ENCODE data around the gene CSTB.

The CSTB gene

GRCh38 chr21:43750339-43751033, 25.6 kb downstream of the CSTB start:
- H3K9ac ChIP-seq (ENCODE audit: low read depth, low read length, poor library complexity) = no peak overlapping the region
- H2AK5ac ChIP-seq (ENCODE audit: low read depth, low read length) = no peak overlapping the region
- H3K79me1 ChIP-seq (ENCODE audit: low read depth, low read length) = peaks cover 2% of the 10 kb centered on the region
- H3K27me3 ChIP-seq (ENCODE audit: control insufficient read depth in 3 of 3, insufficient read depth in 3 of 3, low read depth in 1 of 3, low read length in 3 of 3) = no peaks in the 10 kb centered on the region
- H2AFZ ChIP-seq (ENCODE audit: low read length) = no peak overlapping the region
- peak overlapping the region in 1 of 2 donors; percentile 16 for H3K4me3 ChIP-seq (ENCODE audit: low read length in 2 of 2)
- H3K14ac ChIP-seq (ENCODE audit: low read length) = peak overlapping the region; percentile 38
- WGBS, 2 donors (ENCODE audit: extremely low coverage in 2 of 2, insufficient read length in 2 of 2, insufficient replicate concordance in 1 of 2) = no CpG with 5 or more reads among the region's 28 CpGs
- no peak for DNase-seq (ENCODE audit: low spot score)
- no peak overlapping the region for H2BK12ac ChIP-seq (ENCODE audit: low read length)
- H3K4me2 ChIP-seq (ENCODE audit: insufficient read depth, low read length, poor library complexity, severe bottlenecking) = no peak overlapping the region
- H3K27ac ChIP-seq (replicated peaks; ENCODE audit: low read length) = no peak overlapping the region
- peaks cover 0 to 2% of the 10 kb centered on the region in 2 donors for H3K9me3 ChIP-seq (replicated peaks in 1 of 2; ENCODE audit: control insufficient read depth in 2 of 2, insufficient read depth in 1 of 2, low read depth in 1 of 2, low read length in 2 of 2)
- H2BK5ac ChIP-seq (ENCODE audit: low read length) = no peak overlapping the region
- no peak overlapping the region for H2BK15ac ChIP-seq (ENCODE audit: low read length)
- H3K4ac ChIP-seq (ENCODE audit: low read length) = no peak overlapping the region
- H3K23ac ChIP-seq (ENCODE audit: low read depth, low read length, poor library complexity) = peak overlapping the region; percentile 73
- no peak overlapping the region for H3K18ac ChIP-seq (ENCODE audit: low read length)
- peaks cover 22 to 88% of the 10 kb centered on the region in 2 donors for H3K36me3 ChIP-seq (replicated peaks in 1 of 2; ENCODE audit: control insufficient read depth in 2 of 2, insufficient read depth in 2 of 2, low read length in 2 of 2)
- no peak overlapping the region for H4K8ac ChIP-seq (ENCODE audit: low read depth, low read length)
- H4K91ac ChIP-seq (ENCODE audit: low read depth, low read length, poor library complexity) = no peak overlapping the region
- H2BK120ac ChIP-seq (ENCODE audit: low read depth, low read length) = no peak overlapping the region
- H3K4me1 ChIP-seq (ENCODE audit: control insufficient read depth in 2 of 2, insufficient read depth in 1 of 2, low read depth in 1 of 2, low read length in 2 of 2) = no peaks in the 10 kb centered on the region

GRCh38 chr21:43749651-43750262, 26.4 kb downstream of the CSTB start:
- Histone ChIP-seq H2BK5ac (ENCODE audit: low read length) (peak overlapping the region; percentile 87), H3K36me3 (replicated peaks in 1 of 2; ENCODE audit: control insufficient read depth in 2 of 2, insufficient read depth in 2 of 2, low read length in 2 of 2) (peaks cover 20 to 88% of the 10 kb centered on the region in 2 donors), H3K27ac (replicated peaks; ENCODE audit: low read length) (no peak overlapping the region), H3K4me2 (ENCODE audit: insufficient read depth, low read length, poor library complexity, severe bottlenecking) (no peak overlapping the region), H2BK120ac (ENCODE audit: low read depth, low read length) (no peak overlapping the region), H3K14ac (ENCODE audit: low read length) (no peak overlapping the region), H3K4me1 (ENCODE audit: control insufficient read depth in 2 of 2, insufficient read depth in 1 of 2, low read depth in 1 of 2, low read length in 2 of 2) (no peaks in the 10 kb centered on the region), H3K79me1 (ENCODE audit: low read depth, low read length) (peaks cover 2% of the 10 kb centered on the region), H2BK15ac (ENCODE audit: low read length) (no peak overlapping the region), H3K9ac (ENCODE audit: low read depth, low read length, poor library complexity) (no peak overlapping the region), H2AK5ac (ENCODE audit: low read depth, low read length) (no peak overlapping the region), H3K18ac (ENCODE audit: low read length) (peak overlapping the region; percentile 28), H3K9me3 (replicated peaks in 1 of 2; ENCODE audit: control insufficient read depth in 2 of 2, insufficient read depth in 1 of 2, low read depth in 1 of 2, low read length in 2 of 2) (peaks cover 0 to 2% of the 10 kb centered on the region in 2 donors), H4K91ac (ENCODE audit: low read depth, low read length, poor library complexity) (no peak overlapping the region), H2BK12ac (ENCODE audit: low read length) (no peak overlapping the region), H4K8ac (ENCODE audit: low read depth, low read length) (no peak overlapping the region), H3K27me3 (ENCODE audit: control insufficient read depth in 3 of 3, insufficient read depth in 3 of 3, low read depth in 1 of 3, low read length in 3 of 3) (no peaks in the 10 kb centered on the region), H3K4ac (ENCODE audit: low read length) (no peak overlapping the region), H2AFZ (ENCODE audit: low read length) (no peak overlapping the region), H3K23ac (ENCODE audit: low read depth, low read length, poor library complexity) (no peak overlapping the region), H3K4me3 (ENCODE audit: low read length in 2 of 2) (no peak overlapping the region)
- no CpG with 5 or more reads among the region's 18 CpGs for WGBS, 2 donors (ENCODE audit: extremely low coverage in 2 of 2, insufficient read length in 2 of 2, insufficient replicate concordance in 1 of 2)
- DNase-seq (ENCODE audit: low spot score) = no peak

GRCh38 chr21:43748622-43749021, 27.5 kb downstream of the CSTB start:
- H2BK15ac ChIP-seq (ENCODE audit: low read length) = no peak overlapping the region

GRCh38 chr21:43745772-43746517, 30.2 kb downstream of the CSTB start:
- Histone ChIP-seq H4K8ac (ENCODE audit: low read depth, low read length) (no peak overlapping the region), H3K27me3 (ENCODE audit: control insufficient read depth in 3 of 3, insufficient read depth in 3 of 3, low read depth in 1 of 3, low read length in 3 of 3) (no peaks in the 10 kb centered on the region), H3K14ac (ENCODE audit: low read length) (no peak overlapping the region), H3K9me3 (replicated peaks in 1 of 2; ENCODE audit: control insufficient read depth in 2 of 2, insufficient read depth in 1 of 2, low read depth in 1 of 2, low read length in 2 of 2) (peaks cover 0 to 1% of the 10 kb centered on the region in 2 donors), H4K91ac (ENCODE audit: low read depth, low read length, poor library complexity) (no peak overlapping the region), H2BK12ac (ENCODE audit: low read length) (no peak overlapping the region), H2BK15ac (ENCODE audit: low read length) (no peak overlapping the region), H3K27ac (replicated peaks; ENCODE audit: low read length) (no peak overlapping the region), H3K79me1 (ENCODE audit: low read depth, low read length) (no peaks in the 10 kb centered on the region), H3K4me3 (ENCODE audit: low read length in 2 of 2) (no peak overlapping the region), H2AK5ac (ENCODE audit: low read depth, low read length) (no peak overlapping the region), H2BK5ac (ENCODE audit: low read length) (no peak overlapping the region), H3K4ac (ENCODE audit: low read length) (no peak overlapping the region), H3K9ac (ENCODE audit: low read depth, low read length, poor library complexity) (no peak overlapping the region), H3K4me1 (ENCODE audit: control insufficient read depth in 2 of 2, insufficient read depth in 1 of 2, low read depth in 1 of 2, low read length in 2 of 2) (peaks cover 2 to 6% of the 10 kb centered on the region in 2 donors), H3K18ac (ENCODE audit: low read length) (no peak overlapping the region), H2AFZ (ENCODE audit: low read length) (no peak overlapping the region), H3K36me3 (replicated peaks in 1 of 2; ENCODE audit: control insufficient read depth in 2 of 2, insufficient read depth in 2 of 2, low read length in 2 of 2) (peaks cover 13 to 79% of the 10 kb centered on the region in 2 donors), H3K23ac (ENCODE audit: low read depth, low read length, poor library complexity) (no peak overlapping the region), H3K4me2 (ENCODE audit: insufficient read depth, low read length, poor library complexity, severe bottlenecking) (no peak overlapping the region), H2BK120ac (ENCODE audit: low read depth, low read length) (no peak overlapping the region)
- DNase-seq (ENCODE audit: low spot score) = no peak
- no CpG with 5 or more reads among the region's 16 CpGs for WGBS, 2 donors (ENCODE audit: extremely low coverage in 2 of 2, insufficient read length in 2 of 2, insufficient replicate concordance in 1 of 2)

More at GRCh38 chr21:43748622-43749021, 27.5 kb downstream of the CSTB start:
- peak overlapping the region; percentile 28 for H3K18ac ChIP-seq (ENCODE audit: low read length)
- no peak overlapping the region for H3K27ac ChIP-seq (replicated peaks; ENCODE audit: low read length)
- peaks cover 20 to 88% of the 10 kb centered on the region in 2 donors for H3K36me3 ChIP-seq (replicated peaks in 1 of 2; ENCODE audit: control insufficient read depth in 2 of 2, insufficient read depth in 2 of 2, low read length in 2 of 2)
- H3K4ac ChIP-seq (ENCODE audit: low read length) = no peak overlapping the region
- no peak overlapping the region for H3K23ac ChIP-seq (ENCODE audit: low read depth, low read length, poor library complexity)
- H3K4me2 ChIP-seq (ENCODE audit: insufficient read depth, low read length, poor library complexity, severe bottlenecking) = no peak overlapping the region
- no CpG with 5 or more reads among the region's 17 CpGs for WGBS, 2 donors (ENCODE audit: extremely low coverage in 2 of 2, insufficient read length in 2 of 2, insufficient replicate concordance in 1 of 2)
- H3K4me1 ChIP-seq (ENCODE audit: control insufficient read depth in 2 of 2, insufficient read depth in 1 of 2, low read depth in 1 of 2, low read length in 2 of 2) = no peaks in the 10 kb centered on the region
- no peak overlapping the region for H3K9ac ChIP-seq (ENCODE audit: low read depth, low read length, poor library complexity)
- no peak overlapping the region for H2AK5ac ChIP-seq (ENCODE audit: low read depth, low read length)
- H2BK5ac ChIP-seq (ENCODE audit: low read length) = peak overlapping the region; percentile 48
- H2BK120ac ChIP-seq (ENCODE audit: low read depth, low read length) = no peak overlapping the region
- H2BK12ac ChIP-seq (ENCODE audit: low read length) = no peak overlapping the region
- H3K9me3 ChIP-seq (replicated peaks in 1 of 2; ENCODE audit: control insufficient read depth in 2 of 2, insufficient read depth in 1 of 2, low read depth in 1 of 2, low read length in 2 of 2) = peaks cover 0 to 3% of the 10 kb centered on the region in 2 donors
- no peak overlapping the region for H3K4me3 ChIP-seq (ENCODE audit: low read length in 2 of 2)
- H3K79me1 ChIP-seq (ENCODE audit: low read depth, low read length) = peaks cover 2% of the 10 kb centered on the region
- no peaks in the 10 kb centered on the region for H3K27me3 ChIP-seq (ENCODE audit: control insufficient read depth in 3 of 3, insufficient read depth in 3 of 3, low read depth in 1 of 3, low read length in 3 of 3)
- no peak for DNase-seq (ENCODE audit: low spot score)
- H2AFZ ChIP-seq (ENCODE audit: low read length) = no peak overlapping the region
- H4K8ac ChIP-seq (ENCODE audit: low read depth, low read length) = no peak overlapping the region
- H4K91ac ChIP-seq (ENCODE audit: low read depth, low read length, poor library complexity) = no peak overlapping the region
- H3K14ac ChIP-seq (ENCODE audit: low read length) = peak overlapping the region; percentile 21
